T-helper 22 cell (primary cell): ENCODE results near the gene ITPR1.
A peak's percentile ranks its signal among the peaks of the same experiment; 100 is the strongest.

Experiments used
- DNase-seq: peaks from one replicate; pipeline ENCODE4 v3.0.0-alpha.2; 2020; ENCODE audit warnings: low read depth

ITPR1 gene

DNA sequence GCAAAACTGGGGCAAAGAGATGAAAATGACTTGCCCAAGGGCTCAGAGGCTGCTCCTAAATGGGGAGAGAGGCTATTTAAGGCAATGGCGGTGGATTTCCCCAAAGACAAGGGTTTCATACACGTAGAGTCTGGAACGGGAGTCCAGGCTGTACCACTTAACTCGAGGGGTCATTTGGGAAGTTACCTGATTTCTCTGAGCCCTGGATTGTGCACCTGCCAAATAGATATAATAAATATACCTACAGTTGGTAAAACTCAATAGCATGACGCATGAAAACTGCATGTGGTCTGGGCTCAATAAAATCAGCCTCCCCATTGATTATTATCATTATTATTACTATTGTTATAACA lies 1.3 kb upstream of the ITPR1 start:
- DNase-seq = no peak

DNA sequence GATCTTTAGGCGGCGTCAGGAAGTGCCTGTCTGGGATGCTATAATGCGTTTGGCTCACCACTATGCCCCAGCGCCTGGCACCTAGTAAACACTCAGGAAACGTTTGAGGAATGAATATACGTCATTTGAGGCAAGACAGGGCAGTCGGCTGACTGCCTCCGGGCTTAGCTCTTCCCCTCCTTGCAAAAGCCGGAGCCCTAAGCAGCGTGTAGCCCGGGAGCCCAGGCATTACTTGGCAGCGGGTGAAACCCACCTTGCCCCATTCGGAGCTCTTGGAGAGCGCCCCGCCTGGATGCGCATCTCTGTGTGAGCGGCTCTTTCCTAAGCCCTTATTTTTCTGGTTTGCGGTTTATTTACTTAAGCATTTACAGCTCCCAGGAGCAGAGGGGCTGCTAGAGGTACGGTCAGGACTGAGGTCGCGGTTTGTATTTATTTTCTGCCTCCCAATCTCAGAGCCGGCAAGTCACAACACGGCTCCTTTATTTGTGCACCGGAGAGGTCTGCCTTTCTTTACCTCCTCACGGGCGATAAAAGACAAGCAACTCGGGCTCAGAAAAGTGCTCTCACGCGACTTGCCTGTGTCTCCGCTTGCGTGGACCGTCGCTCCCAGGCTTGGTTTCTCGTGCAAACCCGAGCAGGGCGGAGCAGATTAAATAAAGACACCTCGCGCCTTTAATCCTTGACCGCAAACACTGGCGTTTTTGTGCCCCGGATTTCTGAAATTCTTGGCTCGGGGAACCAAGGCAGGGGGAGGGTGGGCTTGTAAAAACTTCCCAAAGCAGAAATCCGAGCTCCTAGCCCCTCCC lies 737 bp upstream of the ITPR1 start:
- peak; percentile 62 for DNase-seq

DNA sequence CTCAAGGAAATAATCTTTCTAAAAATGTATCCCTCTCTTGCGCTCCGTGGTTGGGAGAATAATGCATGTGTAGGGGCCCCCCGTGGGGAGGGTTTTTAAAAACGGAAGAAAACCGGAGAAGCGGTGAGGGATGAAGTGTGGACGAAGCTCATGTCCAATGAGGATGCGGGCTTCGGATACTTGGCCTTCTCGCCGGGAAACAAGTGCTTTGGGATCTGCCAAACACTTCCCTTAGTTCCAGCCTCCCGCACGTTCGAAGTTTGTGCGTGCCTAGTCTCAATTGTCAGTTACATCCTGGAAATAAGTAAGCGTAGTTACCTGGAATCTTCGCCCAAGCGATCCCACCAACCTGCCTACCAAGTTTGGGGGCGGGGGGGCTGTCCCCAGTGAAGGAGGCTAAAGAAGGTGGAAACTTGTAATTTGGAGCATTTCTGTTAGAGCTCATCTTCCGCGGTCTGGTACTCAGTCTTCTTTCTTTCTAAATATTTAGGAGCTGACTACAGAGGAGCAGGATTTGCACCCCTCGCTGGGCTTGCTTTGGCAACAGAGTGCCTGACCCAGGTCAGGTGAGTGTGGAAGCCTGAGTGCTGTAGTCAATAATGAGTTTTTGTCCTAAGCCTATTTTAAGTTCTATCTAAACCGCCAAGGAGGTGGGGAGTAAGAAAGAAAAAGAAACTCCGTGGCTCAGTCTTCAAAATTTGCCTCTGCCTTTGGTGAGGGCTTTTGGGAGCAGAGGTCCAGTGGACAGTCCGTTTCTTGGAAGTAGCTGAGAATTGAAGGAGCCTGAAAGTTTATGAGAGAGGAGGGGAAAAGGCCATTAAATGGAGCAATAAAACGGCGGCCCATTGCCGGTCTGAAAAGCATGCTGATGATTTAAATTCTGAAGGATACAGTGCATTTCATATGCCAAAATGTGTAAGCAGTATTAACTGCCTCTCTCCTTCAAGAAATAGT lies 1.1 kb downstream of the ITPR1 start:
- no peak for DNase-seq

DNA sequence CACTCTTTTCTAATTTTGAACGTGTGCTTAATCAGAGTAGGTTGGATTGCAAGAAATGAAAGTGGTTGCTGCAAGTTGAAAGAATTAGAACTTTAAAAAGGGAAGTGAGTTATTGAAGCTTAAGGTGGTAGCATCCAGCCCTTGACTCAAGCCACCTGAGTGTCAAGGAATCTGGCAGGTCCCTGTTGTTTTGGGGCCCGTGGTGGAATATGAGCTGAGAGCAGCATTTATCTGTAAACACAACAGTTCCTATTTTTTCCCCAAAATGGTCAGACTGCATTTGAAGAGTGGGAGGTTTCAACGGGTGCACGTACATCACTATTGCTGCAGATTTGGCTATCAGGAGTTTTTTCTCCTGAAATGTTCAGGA lies 1.7 kb downstream of the ITPR1 start:
- no peak for DNase-seq

DNA sequence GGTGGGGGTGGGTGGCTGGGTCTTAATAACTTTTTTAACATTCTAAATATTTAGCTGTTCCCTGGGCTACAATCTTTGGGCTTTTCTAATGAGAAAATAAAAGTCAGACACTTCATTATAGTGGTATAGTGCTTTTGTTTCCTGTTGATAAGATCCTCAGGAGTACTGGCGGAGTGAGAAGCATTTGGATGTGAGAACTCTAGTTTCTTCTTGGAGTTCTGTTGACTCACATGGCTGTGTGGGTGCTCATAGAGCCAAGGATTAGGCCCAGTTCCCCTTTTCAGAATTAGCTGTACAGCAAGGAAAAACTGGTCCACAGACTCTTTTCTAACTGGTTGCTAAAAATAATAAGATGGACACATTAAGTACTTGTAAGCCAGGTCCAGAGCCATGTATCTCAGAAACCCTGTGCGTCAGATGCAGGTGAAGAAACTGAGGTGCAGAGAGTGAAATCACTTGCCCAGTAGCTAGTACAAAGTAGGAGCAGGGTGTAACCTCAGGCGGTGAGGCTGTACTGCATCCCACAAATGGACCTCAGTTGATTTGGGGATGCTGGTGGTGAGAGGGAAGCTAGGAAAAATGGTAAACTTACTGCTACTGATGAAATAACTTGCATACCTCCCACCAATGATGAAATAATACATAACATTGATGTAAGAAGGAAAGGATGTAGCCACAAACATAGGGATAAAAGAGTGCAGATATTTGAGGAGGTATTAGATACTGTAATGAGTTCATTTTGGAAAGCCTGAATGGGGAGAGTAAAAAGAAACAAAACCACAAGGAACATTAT lies 2.3 kb downstream of the ITPR1 start:
- no peak for DNase-seq

DNA sequence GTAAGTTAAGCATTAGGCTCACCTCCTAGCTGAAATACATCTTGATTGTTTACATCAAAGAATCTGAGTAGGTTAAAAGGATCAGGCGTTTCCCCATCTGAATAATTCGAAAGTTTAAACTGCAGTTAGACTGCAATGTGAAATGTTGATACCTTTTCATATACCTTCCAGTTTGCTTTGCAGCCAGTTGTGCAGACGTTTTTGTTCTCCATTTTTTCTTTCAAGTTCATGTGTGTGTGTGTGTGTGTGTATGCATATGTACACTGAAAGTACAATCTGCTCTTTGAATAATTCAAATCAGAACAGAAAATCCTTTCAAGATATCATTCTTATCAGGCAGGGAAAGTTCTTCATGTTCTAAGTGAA lies 2.9 kb downstream of the ITPR1 start:
- DNase-seq = no peak

DNA sequence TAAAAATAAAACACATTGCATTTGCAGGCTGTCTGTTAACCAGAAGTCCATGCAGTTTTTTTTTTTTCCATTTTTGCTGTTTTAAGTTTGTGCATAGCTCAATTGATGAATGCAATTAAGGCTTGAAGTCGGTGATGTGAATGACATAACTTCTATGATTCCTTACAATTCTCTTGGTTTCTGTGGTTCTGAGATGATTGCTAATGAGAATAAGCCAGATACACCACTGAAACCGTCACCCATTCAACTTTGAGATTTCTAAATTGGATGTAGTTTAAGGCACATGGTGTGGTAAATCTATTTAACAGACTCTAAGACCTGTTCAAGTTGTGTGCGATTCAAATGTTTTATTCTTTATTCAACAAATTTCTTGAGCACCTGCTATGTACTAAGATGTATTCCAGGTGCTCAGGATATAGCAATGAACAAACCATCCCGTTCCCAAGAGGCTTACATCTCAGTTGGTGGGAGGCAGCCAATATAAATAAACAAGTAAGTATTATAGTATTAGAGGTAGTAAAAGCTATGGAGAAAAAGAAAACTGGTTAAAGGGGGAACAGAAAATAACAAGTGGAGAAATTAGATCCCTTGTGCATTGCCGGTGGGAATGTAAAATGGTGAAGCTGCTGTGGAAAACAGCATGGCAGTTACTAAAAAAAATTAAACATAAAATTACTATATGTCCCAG lies 4.0 kb downstream of the ITPR1 start:
- no peak for DNase-seq

DNA sequence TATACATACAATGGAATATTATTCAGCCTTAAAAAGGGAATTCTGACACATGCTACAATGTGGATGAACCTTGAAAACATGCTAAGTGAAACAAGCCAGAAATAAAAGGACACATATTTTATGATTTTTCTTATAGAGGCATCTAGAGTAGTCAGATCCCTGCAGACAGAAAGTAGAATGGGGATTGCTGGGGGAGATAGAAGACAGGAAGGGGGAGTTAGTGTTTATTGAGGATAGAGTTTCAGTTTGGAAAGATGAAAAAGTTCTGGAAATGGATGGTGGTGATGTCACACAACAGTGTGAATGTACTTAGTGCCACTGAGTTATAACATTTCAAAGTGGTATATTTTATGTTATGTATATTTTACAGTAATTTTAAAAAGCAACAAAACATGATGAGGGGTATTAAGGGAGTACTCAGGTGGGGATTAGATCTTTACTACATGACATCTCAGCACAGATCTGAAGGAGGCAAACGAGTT lies 4.7 kb downstream of the ITPR1 start:
- no peak for DNase-seq

DNA sequence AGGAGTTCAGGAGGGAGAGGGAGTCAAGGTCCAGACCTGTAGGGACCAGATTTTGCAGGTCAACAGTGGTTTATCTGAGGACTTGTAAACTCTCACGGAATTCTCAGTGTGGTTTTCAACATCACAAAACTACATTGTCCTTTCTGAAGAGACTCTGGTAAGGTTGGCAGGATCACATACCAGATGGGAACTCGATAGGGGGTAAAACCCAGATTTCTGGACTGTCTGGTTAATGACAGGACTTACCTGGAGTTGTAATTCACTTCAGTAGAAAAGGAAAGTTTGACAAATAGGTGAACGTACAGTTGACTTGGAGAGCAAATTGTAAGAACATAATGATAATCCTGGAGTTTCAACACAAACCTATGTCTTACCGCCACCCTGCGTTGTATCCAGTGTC lies 5.3 kb downstream of the ITPR1 start:
- DNase-seq = no peak

DNA sequence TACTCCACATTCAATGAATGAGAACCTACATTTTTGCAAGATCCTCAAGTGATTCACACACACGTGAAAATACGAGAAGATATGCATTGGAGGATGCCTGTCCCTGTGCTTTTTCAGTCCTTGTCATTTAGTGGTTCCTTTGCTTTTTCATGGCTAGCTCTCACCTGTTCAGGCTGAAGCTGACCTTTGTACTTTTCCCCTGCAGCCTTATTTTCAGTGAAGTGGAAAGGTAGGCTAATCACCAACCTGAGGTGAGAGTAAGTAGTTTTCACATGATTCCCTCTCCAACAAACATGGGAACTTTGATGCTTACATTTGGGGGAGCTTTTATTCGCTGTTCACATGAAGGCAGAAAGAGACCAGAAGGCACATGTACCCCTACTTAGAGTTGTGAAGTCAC lies 8.3 kb downstream of the ITPR1 start:
- DNase-seq = no peak

DNA sequence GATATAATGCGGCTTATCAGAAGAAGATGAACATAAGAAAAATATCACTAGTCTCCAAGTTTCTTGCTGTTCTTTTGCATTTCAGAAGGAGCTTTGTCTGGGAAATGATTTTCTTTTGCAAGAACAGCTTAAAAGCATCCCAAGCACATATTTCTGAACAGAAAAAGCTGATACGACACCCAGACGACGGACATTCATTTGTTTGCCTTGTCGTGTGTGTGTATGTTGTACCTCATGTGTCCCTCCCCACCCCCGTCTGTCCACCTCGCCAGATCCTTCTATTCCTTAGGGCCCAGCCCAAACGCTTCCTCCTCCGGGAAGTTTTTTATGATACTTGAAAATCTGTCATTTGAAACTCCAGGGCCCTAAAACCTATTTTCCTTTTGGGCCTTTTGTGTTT lies 8.8 kb downstream of the ITPR1 start:
- no peak for DNase-seq

DNA sequence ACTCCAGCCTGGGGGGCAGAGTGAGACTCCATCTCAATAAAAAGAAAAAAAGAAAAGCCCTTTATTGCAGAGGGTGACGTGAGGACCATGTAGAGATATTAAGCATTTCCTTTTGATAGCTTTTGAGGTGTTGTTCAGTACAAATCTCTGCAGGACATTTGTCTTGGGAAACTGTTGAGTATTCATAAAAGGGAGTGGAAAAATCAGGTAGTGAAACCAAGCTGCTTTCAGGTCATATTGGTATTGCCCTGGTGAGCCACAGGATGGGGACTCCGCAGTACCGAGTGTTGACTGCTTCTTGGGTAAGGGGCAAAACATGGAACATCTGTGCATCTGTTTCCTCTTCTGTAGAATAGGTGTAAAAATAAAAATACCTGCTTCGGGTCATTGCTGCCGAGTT lies 9.9 kb downstream of the ITPR1 start:
- no peak for DNase-seq

DNA sequence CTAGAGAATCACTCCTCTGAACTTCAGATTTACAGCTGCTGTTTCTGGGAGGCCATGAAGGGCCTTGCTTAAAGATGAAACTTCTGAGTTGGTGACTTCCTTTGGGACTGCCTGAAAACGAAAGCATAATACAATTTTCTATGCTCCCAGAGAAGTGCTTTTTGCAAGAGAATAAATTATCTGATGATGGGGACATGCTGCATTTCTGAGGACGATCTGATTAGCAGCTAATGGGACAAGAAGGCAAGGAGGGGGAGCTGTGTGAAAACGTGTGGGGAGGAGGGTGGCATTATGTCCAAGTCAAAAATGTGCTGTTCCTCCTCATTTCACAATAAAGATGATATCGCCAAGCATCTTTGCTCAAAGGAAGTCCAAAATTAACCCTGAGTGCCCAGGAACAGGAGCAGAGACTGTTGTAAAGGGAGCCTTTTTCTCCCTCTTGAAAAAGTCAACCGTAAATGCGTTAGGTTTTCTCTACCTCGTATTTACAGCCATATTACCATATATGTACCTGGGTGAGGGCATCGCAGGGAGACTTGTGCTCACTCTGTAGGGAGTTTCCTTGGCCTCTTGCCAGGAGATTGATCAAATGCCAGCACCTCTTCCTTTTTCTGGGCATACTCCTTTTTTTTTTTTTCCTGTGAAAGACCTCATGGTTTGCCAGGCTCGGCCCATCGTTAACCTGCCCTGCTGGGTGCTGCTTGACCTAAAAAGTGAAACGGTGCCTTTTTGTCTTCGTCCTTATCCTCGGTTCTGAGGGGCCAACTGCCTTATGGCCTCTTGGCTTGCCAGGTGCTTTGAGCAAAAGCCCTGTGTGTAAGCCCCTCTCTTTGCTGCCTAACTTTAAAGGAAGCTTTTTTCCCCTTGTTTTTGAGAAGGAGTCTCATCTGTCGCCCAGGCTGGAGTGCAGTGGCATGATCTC lies 11.5 kb downstream of the ITPR1 start:
- peak; percentile 8 for DNase-seq

DNA sequence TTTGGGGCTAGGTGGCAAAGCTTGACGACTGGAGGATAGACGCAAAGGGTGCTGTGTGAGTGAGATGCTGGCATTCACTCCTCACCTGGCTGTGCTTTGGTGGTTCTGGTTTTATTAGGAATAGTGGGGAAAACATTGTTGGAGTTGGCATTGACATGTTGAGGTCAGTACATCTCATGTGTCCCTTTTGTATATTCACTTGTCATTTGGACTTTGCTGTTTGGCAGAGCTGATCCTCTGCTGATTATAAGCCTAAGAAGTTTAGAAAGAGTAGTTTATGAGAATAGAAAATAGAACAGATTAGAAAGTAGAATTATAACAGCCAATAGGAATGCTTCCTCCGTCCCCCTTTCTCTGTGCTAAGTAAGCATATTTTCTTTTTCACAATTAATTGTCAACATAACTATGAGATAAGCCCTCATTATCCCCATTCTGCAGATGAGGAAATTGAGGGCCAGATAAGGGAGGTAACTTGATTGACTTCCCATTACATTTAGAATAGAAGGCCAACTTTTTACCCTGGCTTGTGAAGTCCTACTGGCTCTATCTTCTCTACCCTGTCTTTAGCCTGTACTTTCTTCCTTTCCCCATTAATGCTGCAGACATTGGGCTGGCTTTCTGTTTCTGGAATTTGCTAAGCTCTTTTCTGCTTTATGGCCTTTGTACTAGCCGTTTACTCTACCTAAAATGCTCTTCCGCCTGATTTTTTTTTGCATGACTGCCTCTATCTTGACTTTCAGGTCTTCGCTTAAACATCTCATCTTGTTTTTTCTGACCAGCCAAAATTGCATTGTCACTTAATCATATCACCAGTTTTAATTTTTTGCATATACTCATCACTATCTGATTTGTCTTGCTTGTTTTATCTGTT lies 12.8 kb downstream of the ITPR1 start:
- DNase-seq = no peak

DNA sequence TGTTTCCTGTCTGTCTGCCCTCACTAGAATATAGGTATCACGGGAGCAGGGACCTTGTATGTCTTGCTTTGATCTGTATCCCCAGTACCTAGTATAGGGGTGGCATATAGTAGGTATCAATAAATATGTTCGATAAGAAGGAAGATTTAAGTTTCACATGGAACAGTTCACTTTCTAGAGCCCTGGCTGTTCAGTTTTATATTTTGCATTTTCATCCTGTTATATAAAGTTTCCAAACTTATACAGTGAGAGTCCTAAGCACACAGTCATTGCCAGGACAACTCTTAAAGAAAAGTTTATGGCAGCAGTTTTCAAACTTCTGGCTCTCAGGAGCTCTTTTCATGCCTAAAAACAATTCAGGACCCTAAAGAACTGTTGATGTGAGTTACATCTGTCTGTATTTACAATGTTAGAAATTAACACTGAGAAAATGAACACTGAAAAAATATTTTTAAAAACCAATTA lies 13.4 kb downstream of the ITPR1 start:
- DNase-seq = no peak

DNA sequence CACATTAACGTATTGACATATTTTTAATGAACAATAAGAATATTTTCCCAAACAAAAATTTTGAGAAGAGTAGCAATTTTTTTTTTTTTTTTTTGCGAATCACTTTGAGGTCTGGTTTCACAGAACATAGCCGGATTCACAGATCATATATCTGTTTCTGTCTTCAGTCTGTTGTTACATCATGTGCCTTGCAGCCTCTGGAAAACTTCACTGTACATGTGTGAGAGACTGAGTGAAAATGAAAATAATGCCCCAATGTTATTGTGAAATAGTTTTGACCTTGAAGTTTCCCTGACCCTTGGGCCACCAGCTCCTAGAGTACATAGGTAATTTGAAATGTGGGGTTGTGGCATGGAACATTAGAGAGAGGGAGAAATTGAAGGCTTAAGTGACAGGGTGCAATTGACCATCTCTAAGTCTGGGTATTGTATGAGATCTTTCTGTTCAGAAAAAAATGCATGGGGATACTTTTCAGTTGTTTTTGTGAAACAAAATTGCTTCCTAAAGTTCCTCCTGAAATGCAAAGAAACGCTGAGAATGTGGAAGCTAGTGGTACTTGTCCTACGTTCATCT lies 14.0 kb downstream of the ITPR1 start:
- DNase-seq = no peak

DNA sequence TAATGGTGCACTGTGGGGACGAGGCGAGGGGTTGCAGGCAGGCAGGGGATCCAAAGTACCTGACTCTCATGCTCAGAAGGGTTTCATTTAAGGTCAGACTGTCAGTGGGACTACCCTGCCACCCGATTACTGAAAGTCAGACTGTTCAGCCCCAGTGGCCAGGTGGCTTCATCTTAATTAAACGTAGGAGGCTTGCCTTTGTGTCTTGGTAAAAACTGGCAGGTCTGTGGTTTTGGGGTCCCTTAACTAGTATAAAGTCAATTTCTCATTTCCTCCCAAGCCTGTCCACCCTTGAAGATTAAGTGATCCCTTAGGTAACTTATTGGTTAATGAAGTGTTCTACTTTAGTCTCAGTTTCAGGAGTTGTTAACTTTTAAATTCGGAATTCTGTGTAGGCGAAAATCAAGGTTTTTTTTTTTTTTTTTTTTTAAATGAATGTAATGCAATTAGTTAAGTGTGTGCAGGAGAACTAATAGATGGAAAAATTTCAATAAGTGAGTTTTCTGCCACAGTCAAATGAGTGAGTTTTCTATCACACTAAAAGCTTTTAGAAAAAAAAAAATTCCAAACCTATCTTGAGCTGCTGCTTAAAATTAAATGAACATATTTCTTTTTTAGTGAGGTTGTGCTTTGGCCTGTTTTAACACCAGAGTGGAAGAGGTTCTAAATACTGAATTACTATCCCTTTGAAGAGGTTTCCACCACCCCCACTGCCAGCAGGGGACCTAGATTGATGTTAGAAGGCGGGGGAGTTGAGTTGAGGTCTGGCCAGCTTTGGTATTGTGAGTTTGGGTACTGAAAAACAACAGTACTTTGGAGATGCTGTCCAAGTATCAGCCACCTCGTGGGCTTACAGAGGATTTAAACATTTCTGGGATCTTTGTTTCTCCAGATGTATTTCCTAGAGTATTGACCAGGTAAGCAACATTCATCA lies 15.2 kb downstream of the ITPR1 start:
- DNase-seq = no peak

DNA sequence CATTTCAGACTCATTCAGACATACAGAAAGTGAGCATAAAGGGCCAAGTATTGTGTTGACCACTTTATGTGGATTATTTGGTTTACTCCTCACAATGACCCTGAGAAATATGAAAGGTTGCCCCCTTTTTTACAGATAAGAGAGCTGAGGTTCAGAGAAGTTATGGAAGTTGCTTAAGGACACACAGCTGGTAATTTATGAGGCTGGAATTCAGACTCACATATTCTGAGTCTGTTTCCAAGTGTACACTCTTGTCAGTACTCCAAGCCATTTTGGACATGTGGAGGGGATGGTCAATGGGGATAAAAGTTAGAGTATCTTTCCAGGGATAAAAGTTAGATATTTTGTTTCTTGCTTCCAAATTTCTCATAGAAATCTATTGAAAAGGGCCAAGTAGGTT lies 15.9 kb downstream of the ITPR1 start:
- no peak for DNase-seq
